Ovary (tissue), 3 donors: ENCODE results near the gene FKBP14.

ENCODE experiments used
- EP300 ChIP-seq: sonication (generic); formaldehyde crosslinking; IDR thresholded peaks from one replicate; pipeline ENCODE4 v1.6.1; 2017; ENCODE audit warnings: antibody characterized with exemption
- POLR2A ChIP-seq: fragments of 450-650 bp; IDR thresholded peaks from one replicate; pipeline ENCODE4 v1.6.1; 2017; ENCODE audit warnings: antibody characterized with exemption, mild to moderate bottlenecking, moderate library complexity
- TF ChIP-seq, protein P1 (sequence below), 3 donors: fragments of 450-650 bp in 2 of 3; fragments of 200-600 bp in 1 of 3; IDR thresholded peaks; one replicate each; pipeline versions ENCODE4 v1.5.1 to v1.8.0; 2016 to 2022; ENCODE audit warnings: antibody characterized with exemption in 3 of 3, mild to moderate bottlenecking in 1 of 3
- donor health status: DM: no; HTN: no; CAD: no.

DNA sequence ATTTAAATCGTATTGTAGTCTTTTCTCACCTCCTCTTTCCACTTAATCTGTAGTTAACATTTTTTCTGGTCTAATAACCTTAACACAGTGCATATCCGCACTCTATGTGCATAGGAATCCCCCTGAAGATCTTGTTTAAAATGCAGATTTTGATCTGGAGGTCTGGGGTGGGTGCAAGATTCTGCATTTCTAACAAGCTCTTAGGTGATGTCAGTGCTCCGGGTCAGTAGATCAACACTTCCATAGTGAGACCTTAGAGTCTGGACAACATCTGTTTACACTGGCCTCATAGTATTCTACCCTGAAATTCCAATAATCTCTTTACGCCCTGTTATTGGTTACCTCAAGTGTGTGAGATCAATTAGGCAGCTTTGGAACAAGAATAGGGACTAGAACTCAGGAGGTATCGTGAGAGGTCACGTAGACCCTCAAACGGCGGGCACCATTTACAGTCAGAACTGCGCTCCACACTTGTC, 1.3 kb upstream of the FKBP14 start:
- TF ChIP-seq, protein P1, sequence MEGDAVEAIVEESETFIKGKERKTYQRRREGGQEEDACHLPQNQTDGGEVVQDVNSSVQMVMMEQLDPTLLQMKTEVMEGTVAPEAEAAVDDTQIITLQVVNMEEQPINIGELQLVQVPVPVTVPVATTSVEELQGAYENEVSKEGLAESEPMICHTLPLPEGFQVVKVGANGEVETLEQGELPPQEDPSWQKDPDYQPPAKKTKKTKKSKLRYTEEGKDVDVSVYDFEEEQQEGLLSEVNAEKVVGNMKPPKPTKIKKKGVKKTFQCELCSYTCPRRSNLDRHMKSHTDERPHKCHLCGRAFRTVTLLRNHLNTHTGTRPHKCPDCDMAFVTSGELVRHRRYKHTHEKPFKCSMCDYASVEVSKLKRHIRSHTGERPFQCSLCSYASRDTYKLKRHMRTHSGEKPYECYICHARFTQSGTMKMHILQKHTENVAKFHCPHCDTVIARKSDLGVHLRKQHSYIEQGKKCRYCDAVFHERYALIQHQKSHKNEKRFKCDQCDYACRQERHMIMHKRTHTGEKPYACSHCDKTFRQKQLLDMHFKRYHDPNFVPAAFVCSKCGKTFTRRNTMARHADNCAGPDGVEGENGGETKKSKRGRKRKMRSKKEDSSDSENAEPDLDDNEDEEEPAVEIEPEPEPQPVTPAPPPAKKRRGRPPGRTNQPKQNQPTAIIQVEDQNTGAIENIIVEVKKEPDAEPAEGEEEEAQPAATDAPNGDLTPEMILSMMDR (IDR thresholded peaks at IDR 0.05), result no peak
- no peak for TF ChIP-seq POLR2A
- no peak for TF ChIP-seq EP300
